ENCODE measurements around the gene VTCN1.
A peak's percentile ranks its signal among the peaks of the same experiment; 100 is the strongest.
"Not testable (repeated sequence)": the region's sequence is repeated elsewhere in the genome, so short reads cannot be mapped to it uniquely, and the experiment has no call there.

VTCN1 gene

DNA sequence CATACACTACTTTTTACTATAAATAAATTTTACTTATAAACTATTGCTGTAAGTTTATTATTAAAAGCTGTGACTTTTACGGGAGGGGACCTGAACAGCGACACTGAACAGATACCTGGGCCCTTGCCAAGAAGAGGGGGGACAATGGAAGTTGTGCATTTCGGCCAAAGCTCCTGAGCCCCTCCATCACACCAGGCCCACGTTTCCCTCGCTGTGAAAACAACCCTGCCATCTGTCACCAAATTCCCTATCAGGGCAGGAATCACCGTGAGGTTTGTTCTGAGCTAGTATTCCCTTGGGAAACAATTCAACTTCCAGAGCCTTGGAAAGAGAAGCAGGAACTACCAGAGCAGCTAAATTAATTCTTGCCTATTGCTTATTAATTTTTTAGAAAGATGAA, 37.0 kb downstream of the VTCN1 start:
- no peak for DNase-seq
- in situ Hi-C loops (cut with HindIII; ENCODE audit: low pct_ligation_motif_present, low pct_unique_long_range_greater_than_20kb, low sequenced_read_pairs) = no loop called here

DNA sequence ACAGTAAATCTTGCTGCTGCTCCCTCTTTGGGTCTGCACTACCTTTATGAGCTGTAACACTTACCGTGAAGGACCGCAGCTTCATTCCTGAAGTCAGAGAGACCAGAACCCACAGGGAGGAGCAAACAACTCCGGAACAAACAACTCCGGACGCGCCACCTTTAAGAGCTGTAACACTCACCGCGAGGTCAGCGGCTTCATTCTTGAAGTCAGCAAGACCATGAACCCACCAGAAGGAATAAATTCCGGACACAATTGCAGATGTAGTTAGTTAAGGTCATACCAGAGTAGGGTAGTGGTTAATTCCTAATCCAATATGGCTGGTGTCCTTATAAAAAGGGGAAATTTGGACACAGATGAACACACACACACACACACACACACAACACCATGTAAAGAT, 37.7 kb downstream of the VTCN1 start:
- no peak for DNase-seq
- in situ Hi-C loops (cut with HindIII; ENCODE audit: low pct_ligation_motif_present, low pct_unique_long_range_greater_than_20kb, low sequenced_read_pairs) = no loop called here

DNA sequence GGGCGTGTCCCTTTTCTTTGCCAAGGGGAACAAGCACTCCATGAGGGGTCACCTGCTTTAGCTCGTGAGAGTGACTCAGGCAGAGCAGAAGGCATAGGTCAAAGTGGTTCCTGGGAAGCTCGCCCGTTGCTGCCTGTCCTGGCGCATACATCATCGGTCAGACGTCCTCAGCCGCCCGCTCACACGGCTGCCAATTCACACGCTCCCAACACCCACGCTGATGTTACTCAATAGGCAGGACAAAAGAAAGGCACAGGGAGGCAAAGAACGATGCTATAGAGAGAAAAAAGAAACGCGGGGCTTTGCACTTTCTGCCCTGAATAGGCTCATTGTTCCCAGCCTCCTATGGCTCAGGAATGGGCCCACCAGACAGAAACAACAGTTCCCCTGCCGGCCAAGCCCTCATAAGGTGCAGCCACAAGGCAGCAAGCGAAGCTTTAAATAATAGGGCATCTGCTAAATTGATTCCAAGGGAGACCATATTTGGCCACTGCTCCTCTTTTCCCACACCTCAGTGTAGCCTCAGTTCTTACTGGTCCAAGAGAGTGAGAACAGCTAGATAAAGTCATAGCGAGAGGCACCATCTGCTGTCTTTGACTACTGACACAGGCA, 38.7 kb downstream of the VTCN1 start:
- peak; percentile 36 for DNase-seq

DNA sequence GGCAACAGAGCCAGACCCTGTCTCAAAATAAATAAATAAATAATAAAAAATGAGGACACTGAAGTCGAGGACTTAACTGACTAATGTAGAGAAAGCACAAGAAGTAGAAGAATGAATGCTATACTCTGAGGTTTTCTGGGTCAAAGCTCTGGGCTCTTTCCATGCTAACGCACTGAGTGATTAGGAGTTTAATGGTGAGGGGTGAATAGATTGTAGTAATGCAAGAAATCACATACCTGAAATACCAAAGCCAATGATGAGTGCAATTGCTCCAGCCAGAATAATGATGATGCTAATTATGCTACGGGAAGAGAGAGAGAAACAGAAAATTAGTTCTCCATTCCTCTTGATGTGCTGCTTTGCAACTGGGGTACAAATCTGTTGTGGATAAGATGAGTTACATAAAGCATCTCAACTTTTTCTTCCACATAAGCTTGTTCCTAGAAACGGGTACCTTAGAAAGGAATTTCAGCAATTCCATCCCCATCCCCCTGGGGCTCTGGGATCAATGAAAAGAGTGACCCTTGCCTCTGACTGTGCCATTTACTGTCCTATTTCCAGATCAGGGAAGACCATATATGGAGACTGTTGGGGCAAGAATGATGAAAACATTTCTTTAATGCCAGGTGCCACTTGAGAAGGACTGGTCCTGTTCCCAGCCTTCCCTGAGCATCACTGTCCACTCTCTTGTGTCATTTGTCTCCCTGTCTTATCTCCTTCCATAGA, 40.7 kb downstream of the VTCN1 start:
- in situ Hi-C loops (cut with HindIII; ENCODE audit: low pct_ligation_motif_present, low pct_unique_long_range_greater_than_20kb, low sequenced_read_pairs) = no loop called here
- DNase-seq = peak; percentile 55

More for the DNA sequence above, 38.7 kb downstream of the VTCN1 start:
- in situ Hi-C loops (cut with HindIII; ENCODE audit: low pct_ligation_motif_present, low pct_unique_long_range_greater_than_20kb, low sequenced_read_pairs) = no loop called here

DNA sequence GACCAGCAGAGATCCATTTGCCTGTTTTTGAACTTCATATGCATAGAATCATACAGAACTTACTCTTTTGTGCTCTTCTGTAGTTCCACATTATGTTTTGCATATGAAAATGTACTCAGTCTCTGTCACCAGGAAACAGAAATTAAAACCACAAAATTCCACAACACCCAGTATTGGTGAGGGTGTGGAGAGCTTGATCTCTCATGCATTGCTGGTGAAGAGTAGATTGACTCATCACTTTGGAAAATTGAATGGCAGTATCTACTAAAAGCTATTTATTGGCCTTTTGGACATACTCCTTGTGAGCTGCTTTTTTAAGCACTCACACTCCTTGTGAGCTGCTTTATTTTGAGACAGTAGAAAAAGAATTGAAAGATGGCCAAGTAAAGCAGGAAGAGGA, 43.3 kb downstream of the VTCN1 start:
- in situ Hi-C loops (cut with HindIII; ENCODE audit: low pct_ligation_motif_present, low pct_unique_long_range_greater_than_20kb, low sequenced_read_pairs) = no loop called here
- peak; percentile 17 for DNase-seq

DNA sequence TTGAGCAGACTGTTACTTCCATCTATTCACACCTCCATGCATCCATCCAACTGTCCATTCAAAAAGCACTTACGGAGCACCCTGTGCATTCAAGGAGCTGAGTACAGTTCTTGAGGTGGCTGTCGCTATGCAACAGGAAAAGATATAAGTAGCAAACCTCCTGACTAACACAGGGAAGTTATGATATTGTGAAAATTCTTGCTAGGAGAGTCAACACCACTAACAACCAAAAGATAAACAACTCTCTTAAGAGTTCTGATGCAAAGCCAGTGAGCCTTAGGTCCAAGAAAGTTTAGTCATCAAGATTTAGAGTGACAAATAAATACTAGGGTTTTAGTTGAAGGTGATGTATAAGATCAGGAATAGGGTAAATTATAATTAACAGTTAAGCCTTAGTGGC, 44.7 kb downstream of the VTCN1 start:
- no peak for DNase-seq
- in situ Hi-C loops (cut with HindIII; ENCODE audit: low pct_ligation_motif_present, low pct_unique_long_range_greater_than_20kb, low sequenced_read_pairs) = no loop called here

DNA sequence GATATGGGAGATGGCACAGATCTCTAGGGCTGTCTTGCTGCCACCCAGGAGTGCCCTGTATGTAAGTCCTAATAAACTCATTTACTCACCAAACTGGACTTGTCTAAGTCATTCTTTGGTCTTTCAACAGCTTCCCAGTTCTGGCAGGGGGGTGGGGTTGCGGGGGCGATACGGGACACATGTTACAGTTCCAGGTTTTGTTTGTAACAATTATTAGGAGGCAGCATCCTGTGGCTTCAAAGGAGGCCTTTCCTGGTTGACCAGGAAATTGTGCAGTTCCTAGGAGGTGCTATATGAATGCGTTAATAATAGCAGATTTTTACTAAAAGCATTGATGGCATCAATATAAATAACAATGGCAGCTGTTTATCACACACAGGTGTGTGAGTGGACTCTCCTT, 46.5 kb downstream of the VTCN1 start:
- DNase-seq = no peak
- in situ Hi-C loops (cut with HindIII; ENCODE audit: low pct_ligation_motif_present, low pct_unique_long_range_greater_than_20kb, low sequenced_read_pairs) = no loop called here

DNA sequence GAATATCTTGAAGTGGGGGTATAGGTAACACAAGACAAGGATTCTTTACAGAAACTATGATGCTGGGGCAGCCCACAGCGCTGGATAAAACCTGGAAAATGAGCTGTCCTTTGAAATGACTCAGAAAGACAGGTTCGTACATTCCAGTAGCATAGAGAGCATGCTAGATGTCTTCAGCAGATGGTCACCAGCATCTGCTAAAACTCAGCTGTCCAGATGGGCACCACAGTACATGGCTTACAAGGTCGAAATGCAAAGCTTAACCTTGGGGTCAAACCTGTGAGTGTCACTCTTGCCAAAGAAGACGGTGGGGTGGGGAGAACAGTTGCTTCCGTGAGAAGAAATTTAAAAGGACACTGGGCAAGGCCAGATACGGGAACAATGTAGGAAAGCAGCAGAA, 47.9 kb downstream of the VTCN1 start:
- in situ Hi-C loops (cut with HindIII; ENCODE audit: low pct_ligation_motif_present, low pct_unique_long_range_greater_than_20kb, low sequenced_read_pairs) = no loop called here
- DNase-seq = no peak

DNA sequence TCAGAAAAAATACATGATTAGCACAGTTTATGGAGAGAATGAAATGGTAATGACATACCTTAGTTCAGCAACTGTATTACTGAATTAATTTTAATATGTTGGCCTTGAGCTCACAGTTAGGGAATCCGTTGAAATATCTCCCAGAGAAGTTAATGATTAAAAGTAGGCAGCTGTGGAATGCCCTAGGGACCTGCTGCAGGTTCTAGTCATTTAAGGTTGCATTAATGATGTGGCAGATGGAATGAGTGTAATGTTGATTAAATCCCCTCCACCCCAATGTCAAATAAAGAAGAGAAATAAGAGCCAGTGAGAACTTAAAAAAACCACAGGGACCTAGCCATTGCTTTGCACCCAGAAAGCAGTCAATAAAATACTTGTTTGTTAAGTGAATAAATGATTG, 48.8 kb downstream of the VTCN1 start:
- DNase-seq = peak; percentile 35
- in situ Hi-C loops (cut with HindIII; ENCODE audit: low pct_ligation_motif_present, low pct_unique_long_range_greater_than_20kb, low sequenced_read_pairs) = no loop called here

DNA sequence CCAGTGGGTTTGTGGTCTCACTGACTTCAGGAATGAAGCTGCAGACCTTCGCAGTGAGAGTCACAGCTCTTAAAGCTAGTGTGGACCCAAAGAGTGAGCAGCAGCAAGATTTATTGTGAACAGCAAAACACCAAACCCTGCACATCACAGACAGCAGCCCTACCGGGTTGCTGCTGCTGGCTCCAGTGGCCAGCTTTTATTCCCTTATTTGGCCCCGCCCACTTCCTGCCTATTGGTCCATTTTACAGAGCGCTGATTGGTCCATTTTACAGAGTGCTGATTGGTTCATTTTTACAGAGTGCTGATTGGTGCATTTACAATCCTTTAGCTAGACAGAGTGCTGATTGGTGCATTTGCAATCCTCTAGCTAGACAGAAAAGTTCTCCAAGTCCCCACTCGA, 59.4 kb downstream of the VTCN1 start:
- in situ Hi-C loops (cut with HindIII; ENCODE audit: low pct_ligation_motif_present, low pct_unique_long_range_greater_than_20kb, low sequenced_read_pairs); DNase-seq: not testable (repeated sequence)

DNA sequence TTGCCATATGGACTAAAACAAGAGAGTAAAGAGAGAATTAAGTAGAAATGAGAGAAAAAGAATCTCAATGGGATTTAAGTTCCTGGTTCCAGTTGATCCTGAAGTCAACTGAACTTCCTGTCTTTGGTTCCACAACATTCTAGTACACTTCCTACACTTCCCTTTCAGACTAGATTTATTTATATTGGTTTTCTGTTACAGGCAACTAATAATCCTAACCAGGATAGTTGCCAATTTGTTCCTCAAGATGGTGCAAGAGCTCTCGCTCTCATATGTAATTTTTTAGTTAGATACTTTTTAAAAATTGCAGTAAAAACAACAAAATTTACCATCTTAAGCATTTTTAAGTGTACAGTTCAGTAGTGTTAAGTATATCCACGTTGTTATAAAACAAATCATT, 60.4 kb downstream of the VTCN1 start:
- in situ Hi-C loops (cut with HindIII; ENCODE audit: low pct_ligation_motif_present, low pct_unique_long_range_greater_than_20kb, low sequenced_read_pairs) = no loop called here
- DNase-seq = no peak

DNA sequence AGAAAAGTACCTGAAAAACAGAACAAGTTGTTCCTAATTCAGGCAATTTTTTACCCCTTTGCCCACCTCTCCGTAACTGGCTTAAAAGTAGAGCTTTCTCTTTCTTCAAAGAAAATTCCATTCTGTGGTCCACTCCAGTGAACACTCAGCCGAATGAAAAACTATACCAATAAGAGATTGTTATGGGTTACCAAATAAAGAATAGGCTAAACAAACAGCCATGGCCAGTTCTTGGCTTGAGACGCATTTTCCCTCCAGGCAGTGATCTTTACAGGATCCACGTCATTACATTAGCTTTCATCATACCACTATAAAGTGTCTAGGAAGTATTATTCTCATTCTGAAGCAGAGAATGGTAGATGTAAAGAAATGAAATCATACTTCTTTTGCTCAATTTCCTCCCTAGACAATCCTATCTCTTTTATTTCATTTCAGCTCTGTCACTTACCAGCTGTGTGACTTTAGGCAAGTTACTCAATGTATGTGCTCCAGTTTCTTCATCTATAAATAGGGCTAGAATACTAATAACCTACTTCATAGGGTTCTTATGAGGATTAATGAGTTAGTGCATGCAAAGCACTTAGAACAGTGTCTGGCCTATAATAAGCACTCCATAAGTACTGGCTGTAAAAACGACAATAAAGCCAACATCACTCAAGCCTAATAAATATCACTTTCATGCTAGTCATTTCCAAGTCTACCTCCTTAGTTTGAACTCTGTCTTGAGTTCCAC, 62.7 kb downstream of the VTCN1 start:
- in situ Hi-C loops (cut with HindIII; ENCODE audit: low pct_ligation_motif_present, low pct_unique_long_range_greater_than_20kb, low sequenced_read_pairs) = no loop called here
- peak; percentile 24 for DNase-seq

DNA sequence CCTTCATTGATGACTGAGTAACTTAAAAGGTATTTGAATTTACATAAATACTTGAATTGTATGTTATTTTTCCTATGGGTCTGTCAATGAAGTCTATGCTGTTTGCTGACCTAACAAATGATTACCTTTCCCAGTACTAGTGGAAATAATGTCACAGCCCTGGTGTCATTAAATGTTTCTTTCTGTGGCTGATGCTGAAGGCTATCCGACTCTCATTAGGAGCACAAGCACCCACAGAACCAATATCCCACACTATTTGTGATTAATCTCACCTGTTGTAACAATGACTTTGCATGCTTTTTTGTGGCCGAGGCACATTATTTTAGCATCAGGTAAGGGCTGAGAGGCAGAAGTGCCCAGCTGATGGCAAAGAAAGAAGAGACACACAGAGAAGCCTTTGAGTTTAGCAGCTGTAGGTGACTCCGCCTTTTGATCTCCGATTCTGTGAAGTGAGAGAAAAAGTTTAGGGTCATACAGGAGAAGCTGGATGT, 63.3 kb downstream of the VTCN1 start:
- DNase-seq = no peak
- in situ Hi-C loops (cut with HindIII; ENCODE audit: low pct_ligation_motif_present, low pct_unique_long_range_greater_than_20kb, low sequenced_read_pairs) = no loop called here

DNA sequence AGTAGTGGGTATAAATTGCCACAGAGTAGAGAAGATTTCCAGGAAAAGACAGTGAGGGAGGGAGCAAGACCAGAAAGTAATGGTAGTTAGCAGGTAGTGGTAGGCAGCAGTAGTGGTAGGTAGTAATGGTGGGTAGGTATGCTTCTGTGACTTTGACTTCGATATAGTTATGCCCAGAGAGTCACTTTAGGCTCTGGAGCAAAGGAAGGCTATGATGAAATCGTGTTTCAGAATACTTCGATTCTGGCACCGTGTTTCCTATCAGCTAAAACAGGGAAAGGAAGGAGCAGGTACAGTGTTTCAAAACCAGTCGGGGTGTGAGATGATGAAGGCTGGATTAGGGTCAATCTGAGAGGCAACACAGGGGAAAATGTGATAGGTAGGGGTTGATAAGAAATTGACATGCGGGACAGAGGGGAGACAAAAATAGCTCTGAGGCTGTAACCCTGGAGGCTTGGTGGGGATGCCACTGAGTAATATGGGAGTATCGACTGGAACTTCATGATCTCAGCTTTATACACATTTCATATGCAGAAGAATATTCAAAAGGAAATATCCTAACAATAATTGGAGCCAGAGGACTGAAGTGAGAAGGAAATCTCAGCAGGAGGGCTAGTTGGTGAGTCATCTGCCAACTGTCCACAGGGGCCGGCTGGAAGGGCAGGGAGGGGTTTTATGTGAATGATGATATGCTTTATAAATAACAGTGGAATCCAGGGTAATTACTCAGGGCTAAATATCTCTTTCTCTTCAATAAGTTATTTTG, 64.0 kb downstream of the VTCN1 start:
- DNase-seq = peak; percentile 71
- in situ Hi-C loops (cut with HindIII; ENCODE audit: low pct_ligation_motif_present, low pct_unique_long_range_greater_than_20kb, low sequenced_read_pairs) = no loop called here

DNA sequence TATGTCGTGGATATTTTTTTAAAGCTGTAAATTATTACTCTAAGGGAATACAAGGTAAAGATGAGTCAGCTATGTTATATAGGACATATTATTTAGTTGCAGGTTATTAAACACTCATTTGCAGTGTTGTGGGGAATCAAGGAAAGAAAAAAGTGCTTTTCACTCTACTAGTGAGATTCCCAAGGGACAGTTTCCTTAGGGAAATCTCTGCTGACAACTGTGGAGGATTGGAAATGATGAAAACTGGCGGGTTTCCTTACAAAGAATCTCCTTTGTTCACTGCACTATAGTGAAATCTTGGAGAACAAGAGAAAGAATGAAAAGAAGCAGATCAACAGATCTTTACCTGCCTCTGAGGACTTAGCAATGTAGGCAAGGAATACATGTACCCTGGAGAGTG, 64.7 kb downstream of the VTCN1 start:
- in situ Hi-C loops (cut with HindIII; ENCODE audit: low pct_ligation_motif_present, low pct_unique_long_range_greater_than_20kb, low sequenced_read_pairs) = no loop called here
- DNase-seq = no peak

DNA sequence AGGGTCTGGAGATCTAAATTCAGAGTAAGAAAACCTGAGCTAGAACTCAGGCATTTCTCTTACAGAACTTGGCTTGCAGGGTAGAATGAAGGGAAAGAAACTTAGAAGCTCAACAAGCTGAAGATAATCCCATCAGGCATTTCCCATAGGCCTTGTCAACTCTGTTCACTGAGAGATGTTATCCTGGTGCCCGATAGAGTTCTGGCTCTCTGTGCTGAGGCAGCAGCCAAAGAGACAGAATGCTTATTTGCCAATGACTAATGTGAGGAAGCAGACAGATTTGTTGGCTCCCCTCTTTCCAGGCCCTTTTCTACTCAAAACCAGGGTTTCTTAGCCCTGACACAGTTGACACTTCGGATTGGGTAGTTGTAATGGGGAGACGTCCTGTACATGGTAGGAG, 66.9 kb downstream of the VTCN1 start:
- DNase-seq = no peak
- in situ Hi-C loops (cut with HindIII; ENCODE audit: low pct_ligation_motif_present, low pct_unique_long_range_greater_than_20kb, low sequenced_read_pairs) = no loop called here

DNA sequence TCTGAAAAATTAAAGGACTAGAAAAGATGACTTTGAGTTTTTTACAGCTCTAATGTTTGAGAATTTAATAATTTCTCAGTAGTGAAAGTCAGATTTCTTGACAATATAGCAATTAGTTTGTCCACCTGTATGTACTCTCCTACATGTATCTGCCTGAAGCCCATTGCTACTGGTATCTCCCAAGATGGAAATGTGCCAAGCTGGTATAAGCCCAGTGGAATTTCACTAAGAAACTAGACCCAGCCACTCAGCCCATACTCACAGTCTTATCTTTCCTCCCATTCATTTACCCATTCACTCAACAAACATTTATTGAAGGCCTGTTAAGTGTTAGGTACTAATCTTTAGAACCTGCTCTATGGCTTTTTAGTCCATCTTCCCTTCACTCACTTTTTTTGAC, 67.6 kb downstream of the VTCN1 start:
- DNase-seq = no peak
- in situ Hi-C loops (cut with HindIII; ENCODE audit: low pct_ligation_motif_present, low pct_unique_long_range_greater_than_20kb, low sequenced_read_pairs) = no loop called here

DNA sequence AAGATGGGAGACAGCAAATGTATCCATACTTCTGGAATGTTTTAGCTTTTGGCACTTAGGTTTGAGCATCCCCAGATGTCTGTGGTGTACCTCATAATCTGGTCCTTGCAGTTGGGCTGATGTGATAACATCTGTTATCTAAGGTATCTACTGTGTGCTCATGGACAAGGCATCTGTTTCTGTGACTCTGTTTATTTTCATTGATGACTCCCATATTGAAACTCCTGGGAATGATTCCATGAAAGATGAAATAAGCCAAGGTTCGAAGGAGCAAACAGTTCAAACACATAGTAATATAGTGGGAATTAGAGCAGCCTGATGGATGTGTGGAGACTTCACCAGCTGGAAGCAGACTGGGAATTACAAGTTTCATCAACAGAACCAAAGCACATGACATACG, 68.5 kb downstream of the VTCN1 start:
- DNase-seq = no peak
- in situ Hi-C loops (cut with HindIII; ENCODE audit: low pct_ligation_motif_present, low pct_unique_long_range_greater_than_20kb, low sequenced_read_pairs) = no loop called here

DNA sequence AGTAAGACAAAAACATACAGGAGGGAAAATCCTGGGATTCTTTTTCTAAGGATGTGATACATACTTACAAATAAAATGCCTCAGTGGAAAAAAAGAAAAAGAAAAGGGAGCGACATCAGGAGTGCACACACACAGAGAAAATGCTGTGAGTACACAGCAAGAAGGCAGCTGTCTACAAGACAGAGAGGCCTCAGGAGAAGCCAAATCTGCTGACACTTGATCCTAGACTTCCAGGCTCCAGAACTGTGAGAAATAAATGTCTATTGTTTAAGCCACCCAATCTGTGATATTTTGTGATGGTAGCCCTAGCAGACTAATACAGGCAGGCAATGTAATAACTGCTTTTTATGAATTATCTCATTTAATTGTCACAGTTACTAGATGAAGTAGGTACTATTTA, 72.2 kb downstream of the VTCN1 start:
- DNase-seq = no peak
- in situ Hi-C loops (cut with HindIII; ENCODE audit: low pct_ligation_motif_present, low pct_unique_long_range_greater_than_20kb, low sequenced_read_pairs) = no loop called here

Data from ACHN (cell line).